ENCODE measurements around the gene B9D1. TPM values are rescaled to one million over a fixed set of nuclear protein-coding genes. Genes with fewer than 3 reads are reported as not detected.

The B9D1 gene
- total RNA-seq, 2 experiments from 2014 or later, result 1.1 to 2.6 TPM

DNA sequence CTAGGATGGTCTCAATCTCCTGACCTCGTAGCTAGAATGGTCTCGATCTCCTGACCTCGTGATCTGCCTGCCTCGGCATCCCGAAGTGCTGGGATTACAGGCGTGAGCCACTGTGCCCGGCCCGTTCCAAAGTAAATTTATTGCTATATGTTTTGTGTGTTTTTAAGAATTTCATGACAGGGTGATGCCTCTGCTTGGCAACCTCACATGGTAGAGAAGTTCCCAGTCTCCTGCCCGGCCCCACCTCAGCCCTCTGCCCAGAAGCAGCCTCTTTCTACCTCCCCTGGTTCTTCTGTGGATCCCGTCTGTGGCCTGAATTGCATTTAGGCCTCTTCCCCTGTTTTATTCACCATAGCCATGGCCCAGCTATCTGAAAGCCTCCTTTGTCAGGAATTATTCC is 55.0 kb downstream of the B9D1 start:
- DNase-seq, result no peak
- Mint-ChIP-seq H3K36me3 (no peaks in the 10 kb centered on the region), H3K4me3 (no peak overlapping the region), H3K27me3 (peaks cover 5% of the 10 kb centered on the region), H3K4me1 (peaks cover 46% of the 10 kb centered on the region), H3K27ac (no peak overlapping the region), H3K9me3 (ENCODE audit: low read depth) (no peaks in the 10 kb centered on the region)
- CTCF ChIA-PET, result interaction anchor here (0.9 to 2.4 kb wide), 2 partner anchors 13 to 17 kb away, joined by 3 to 12 read pairs; no protein-coding TSS in a partner anchor
- no peak for ATAC-seq

DNA sequence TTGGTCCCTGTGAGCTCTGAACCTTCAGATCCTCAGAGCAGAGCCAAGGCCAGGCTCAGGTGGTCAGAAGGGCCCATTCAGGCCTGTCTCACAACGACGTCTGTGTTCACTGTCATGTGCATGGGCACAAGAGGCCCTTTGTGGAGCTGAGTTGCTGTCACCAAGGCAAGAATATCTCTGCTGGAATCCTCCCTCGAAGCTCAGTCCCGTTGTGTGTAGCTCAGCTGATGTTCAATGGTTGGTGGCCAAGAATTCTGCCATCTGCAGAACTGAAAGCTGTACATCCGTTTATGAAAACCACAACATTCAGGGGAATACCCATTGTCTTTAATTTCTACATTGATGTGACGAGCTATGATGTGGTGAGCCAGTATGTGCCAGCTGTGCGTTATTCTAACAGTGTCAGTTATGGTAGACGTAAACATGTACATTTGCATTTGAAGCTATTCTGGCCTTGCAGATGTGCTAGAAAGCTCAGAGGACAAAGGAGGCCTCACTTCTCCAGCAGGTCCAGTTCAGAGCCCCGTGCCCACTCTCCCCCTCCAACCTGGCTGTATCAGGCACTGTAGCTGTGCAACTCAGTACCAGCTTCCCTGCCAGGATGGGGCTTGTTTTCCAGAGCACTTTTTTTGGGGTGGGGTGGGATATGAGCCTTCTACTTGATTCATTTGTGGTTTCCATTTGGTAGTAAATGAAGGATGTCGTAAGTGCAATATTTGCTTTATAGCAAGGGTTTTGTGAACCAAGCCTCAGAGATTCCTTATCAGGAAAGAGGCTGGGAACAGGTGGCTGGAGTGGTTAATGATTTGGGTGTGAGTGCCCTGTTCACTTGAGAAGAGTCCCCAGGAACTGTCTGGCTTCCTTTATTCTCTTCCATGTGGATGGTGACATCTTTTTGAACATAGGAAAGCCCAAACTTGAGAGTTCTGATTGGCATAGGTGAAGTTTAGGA is 56.1 kb downstream of the B9D1 start:
- Mint-ChIP-seq H3K27me3 (peaks cover 5% of the 10 kb centered on the region), H3K36me3 (no peaks in the 10 kb centered on the region), H3K27ac (no peak overlapping the region), H3K9me3 (ENCODE audit: low read depth) (no peaks in the 10 kb centered on the region), H3K4me1 (peaks cover 37% of the 10 kb centered on the region), H3K4me3 (no peak overlapping the region)
- DNase-seq, result peak; percentile 47
- CTCF ChIA-PET, result interaction anchor here (0.6 to 2.4 kb wide), 9 partner anchors 8 to 141 kb away, joined by 3 to 12 read pairs (median 4); partner anchors contain the start of gene B9D1
- ATAC-seq, result peak; percentile 74

DNA sequence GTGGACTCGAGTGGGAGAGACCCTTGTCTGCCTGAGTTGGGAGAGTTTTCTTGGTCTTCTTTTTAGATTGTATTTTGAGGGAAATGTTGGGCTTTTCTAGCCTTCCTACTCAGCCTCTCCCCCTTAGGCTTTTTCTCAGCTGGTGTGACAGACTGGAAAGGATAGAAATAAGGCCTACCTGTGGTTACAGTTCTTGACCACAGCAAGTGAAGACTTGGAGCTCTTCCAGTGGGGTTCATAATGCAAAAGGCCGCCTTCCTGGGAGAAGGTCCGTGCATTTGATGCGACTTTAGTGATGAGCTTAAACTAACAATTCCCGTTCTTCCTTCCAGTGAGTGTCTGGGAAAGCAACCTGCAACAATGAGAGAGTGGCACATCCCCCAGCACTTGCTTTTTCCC is 56.8 kb downstream of the B9D1 start:
- CTCF ChIA-PET, result interaction anchor here (0.6 to 2.4 kb wide), 8 partner anchors 9 to 142 kb away, joined by 3 to 12 read pairs (median 4); partner anchors contain the start of gene B9D1
- H3K4me1 Mint-ChIP-seq, result peaks cover 36% of the 10 kb centered on the region
- peaks cover 5% of the 10 kb centered on the region for H3K27me3 Mint-ChIP-seq
- no peak overlapping the region for H3K4me3 Mint-ChIP-seq
- no peaks in the 10 kb centered on the region for H3K9me3 Mint-ChIP-seq (ENCODE audit: low read depth)
- DNase-seq (no peak), ATAC-seq (no peak)
- no peaks in the 10 kb centered on the region for H3K36me3 Mint-ChIP-seq
- H3K27ac Mint-ChIP-seq, result no peak overlapping the region

DNA sequence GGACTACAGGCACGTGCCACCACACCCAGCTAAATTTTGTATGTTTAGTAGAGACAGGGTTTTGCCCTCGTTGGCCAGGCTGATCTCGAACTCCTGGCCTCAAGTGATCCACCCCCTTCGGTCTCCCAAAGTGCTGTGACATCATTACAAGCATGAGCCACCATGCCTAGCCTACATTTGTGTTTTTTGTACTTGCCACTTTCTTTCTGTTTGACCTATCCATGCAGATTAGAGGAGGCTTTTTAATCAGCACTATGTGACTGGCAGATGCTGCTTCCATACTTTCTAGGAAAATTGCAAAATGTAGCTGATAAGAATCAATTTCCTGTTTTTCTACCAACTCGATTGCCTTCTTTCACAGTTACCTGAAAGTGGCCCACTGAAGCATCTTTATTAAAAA is 57.3 kb downstream of the B9D1 start:
- peak overlapping the region; percentile 12 for H3K27ac Mint-ChIP-seq
- peaks cover 5% of the 10 kb centered on the region for H3K27me3 Mint-ChIP-seq
- CTCF ChIA-PET, result interaction anchor here (1.4 to 2.4 kb wide), 5 partner anchors 10 to 58 kb away, joined by 4 to 12 read pairs (median 5); partner anchors contain the start of gene B9D1
- no peaks in the 10 kb centered on the region for H3K9me3 Mint-ChIP-seq (ENCODE audit: low read depth)
- H3K4me3 Mint-ChIP-seq, result no peak overlapping the region
- no peaks in the 10 kb centered on the region for H3K36me3 Mint-ChIP-seq
- DNase-seq (no peak), ATAC-seq (no peak)
- peaks cover 36% of the 10 kb centered on the region for H3K4me1 Mint-ChIP-seq

DNA sequence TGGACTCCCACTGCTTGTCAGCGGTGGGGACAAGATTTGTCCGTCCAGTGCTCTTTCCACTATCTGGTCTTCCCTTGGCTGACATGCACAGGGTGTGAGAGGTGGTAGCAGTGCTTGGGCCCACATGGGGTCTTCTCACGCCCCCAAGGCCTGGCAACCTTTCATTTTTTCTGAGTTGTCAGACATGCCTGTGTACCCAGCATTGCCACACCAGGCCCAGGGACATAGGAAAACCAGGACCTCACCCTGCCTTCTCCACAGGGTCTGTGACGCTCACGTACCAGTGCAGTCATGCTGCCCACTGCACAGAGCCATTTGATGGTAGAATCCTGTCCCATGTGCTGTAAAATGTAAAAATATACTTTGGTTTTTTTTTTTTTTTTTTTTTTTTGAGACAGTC is 57.8 kb downstream of the B9D1 start:
- H3K4me1 Mint-ChIP-seq, result peaks cover 36% of the 10 kb centered on the region
- CTCF ChIA-PET, result no interaction called here
- no peak for ATAC-seq

DNA sequence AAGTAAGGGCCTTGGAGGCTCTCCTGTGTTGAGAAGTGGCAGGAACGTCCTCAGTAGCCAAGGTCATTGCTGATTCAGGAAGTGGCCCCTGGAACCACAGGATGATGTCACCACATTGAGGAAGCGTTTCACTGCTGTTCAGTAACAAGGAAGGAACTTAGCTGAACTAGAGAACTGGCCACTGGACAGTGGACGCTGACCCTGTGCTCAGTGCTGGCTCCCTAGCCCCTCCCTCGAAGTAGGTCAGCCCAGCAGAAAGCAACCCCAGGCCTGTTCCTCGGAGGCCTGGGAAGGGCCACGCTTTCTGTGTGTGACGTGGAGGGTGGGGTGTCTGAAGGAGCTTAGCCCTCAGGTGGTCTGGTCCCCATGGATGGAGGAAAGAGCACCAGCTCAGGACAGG is 58.3 kb downstream of the B9D1 start:
- CTCF ChIA-PET, result interaction anchor here (0.6 kb wide), 1 partner anchor 242 kb away, joined by 3 read pairs; no protein-coding TSS in a partner anchor

More for the DNA sequence above, 57.8 kb downstream of the B9D1 start:
- DNase-seq, result no peak
- Mint-ChIP-seq H3K27me3 (peaks cover 5% of the 10 kb centered on the region), H3K36me3 (no peaks in the 10 kb centered on the region), H3K27ac (no peak overlapping the region), H3K9me3 (ENCODE audit: low read depth) (no peaks in the 10 kb centered on the region), H3K4me3 (no peak overlapping the region)

DNA sequence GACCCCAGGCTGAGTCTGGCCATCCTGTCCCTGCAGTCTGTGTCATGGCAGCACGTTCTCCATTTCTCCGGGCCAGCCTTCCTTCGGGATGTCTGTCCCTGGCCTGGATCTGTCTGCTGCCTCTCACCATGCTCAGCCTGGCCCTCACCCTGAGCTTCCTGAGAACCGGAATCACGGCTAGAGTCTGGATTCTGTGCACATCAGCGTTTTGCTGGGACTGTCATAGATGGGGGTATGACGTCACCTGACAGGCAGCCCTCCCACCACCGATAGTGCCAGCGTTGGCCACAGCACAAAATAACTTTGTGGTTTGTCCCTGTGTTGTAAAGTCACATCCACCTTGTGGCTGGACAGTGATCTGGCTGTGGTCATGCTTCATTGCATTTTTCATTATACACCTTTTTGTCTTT is 59.2 kb downstream of the B9D1 start:
- no peak for DNase-seq
- Mint-ChIP-seq H3K4me3 (no peak overlapping the region), H3K27me3 (peaks cover 5% of the 10 kb centered on the region), H3K4me1 (peaks cover 36% of the 10 kb centered on the region), H3K27ac (no peak overlapping the region), H3K36me3 (no peaks in the 10 kb centered on the region), H3K9me3 (ENCODE audit: low read depth) (no peaks in the 10 kb centered on the region)
- ATAC-seq, result no peak
- CTCF ChIA-PET, result no interaction called here

More for the DNA sequence above, 58.3 kb downstream of the B9D1 start:
- peak; percentile 58 for DNase-seq
- no peaks in the 10 kb centered on the region for H3K36me3 Mint-ChIP-seq
- H3K27ac Mint-ChIP-seq, result no peak overlapping the region
- H3K27me3 Mint-ChIP-seq, result peaks cover 5% of the 10 kb centered on the region
- H3K9me3 Mint-ChIP-seq (ENCODE audit: low read depth), result no peaks in the 10 kb centered on the region
- peaks cover 36% of the 10 kb centered on the region for H3K4me1 Mint-ChIP-seq
- no peak for ATAC-seq
- no peak overlapping the region for H3K4me3 Mint-ChIP-seq

DNA sequence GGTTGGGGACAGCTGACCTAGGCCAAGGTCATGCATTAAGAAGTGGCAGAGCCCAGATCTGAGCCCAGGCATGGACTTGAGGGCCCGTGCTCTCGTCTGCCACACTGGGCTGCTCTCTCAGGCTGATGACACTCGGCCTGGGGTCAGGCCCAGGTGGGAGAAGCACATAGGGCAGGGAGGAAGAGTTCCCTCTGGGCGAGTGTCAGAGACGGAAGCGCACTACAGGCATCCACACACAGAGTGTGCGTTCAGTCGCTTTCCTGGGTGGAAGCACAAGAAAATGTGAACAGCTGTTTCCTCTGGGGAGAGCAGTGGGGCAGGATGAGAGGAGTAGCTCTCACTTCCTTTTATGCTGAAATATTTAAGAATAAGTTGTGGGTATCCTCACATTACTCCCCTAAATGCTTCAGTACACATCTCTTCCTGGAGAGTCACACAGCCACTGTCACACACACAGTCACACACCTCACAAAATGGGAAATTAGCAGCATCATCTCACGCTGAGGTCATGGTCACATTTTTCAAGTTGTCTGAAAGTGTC is 59.7 kb downstream of the B9D1 start:
- Mint-ChIP-seq H3K36me3 (no peaks in the 10 kb centered on the region), H3K27ac (no peak overlapping the region), H3K4me1 (peaks cover 36% of the 10 kb centered on the region), H3K4me3 (no peak overlapping the region), H3K27me3 (peaks cover 5% of the 10 kb centered on the region), H3K9me3 (ENCODE audit: low read depth) (no peaks in the 10 kb centered on the region)
- ATAC-seq (no peak), DNase-seq (no peak)
- CTCF ChIA-PET, result no interaction called here

DNA sequence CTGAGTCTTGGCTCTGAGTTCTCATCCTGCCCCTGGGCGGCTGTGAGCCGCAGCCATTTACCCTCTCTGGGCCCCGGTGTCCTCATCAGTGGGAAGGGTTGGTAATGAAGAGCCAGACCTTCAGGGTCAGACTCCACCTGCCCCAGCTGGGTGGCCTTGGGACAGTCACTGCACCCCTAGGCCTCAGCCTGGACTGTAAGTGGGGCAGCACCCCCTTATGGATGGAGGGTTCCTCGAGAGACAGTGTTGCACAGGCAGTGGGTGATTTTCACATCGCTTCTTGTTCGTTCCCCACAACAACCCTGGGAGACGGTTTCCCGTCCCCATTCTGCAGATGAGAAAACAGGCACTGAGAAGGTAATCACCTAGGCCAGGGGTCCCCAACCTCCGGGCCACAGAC is 60.5 kb downstream of the B9D1 start:
- Mint-ChIP-seq H3K36me3 (no peaks in the 10 kb centered on the region), H3K4me1 (peaks cover 36% of the 10 kb centered on the region), H3K27ac (no peak overlapping the region), H3K4me3 (no peak overlapping the region), H3K9me3 (ENCODE audit: low read depth) (no peaks in the 10 kb centered on the region), H3K27me3 (peaks cover 2% of the 10 kb centered on the region)
- DNase-seq (no peak), ATAC-seq (no peak)
- CTCF ChIA-PET, result no interaction called here

DNA sequence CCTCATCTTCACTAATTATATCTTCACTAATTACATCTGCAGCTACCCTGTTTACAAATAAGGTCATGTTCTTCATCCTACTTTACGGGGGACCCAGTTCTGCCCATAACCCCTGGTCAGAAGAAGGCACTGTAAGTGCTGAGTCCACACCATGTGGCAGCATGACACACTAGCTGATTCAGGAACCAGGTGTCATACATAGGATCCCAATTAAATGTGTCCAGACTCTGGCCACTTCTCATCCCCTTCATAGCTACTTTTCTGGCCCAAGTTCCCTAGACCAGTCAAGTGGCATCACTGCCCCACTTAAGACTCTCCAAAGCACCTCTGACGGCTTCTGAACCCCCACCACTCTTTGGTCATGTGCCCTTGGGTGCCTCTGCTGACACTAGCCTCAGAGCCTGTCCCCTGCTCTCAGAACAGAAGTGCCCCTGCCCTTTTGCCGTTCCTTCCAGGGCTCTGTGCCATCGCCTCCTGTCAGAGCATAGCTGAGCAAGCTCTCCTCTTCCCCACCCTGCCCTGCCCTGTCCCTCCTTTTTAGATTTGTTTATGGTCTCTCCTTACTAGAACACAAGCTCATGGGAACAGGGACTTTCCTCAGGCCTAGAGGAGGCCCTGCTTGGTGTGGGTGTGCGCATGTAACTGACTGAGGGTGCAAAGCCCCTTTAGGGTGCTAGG is 61.1 kb downstream of the B9D1 start:
- Mint-ChIP-seq H3K4me1 (peaks cover 31% of the 10 kb centered on the region), H3K9me3 (ENCODE audit: low read depth) (no peaks in the 10 kb centered on the region), H3K36me3 (no peaks in the 10 kb centered on the region), H3K27ac (no peak overlapping the region), H3K27me3 (no peaks in the 10 kb centered on the region), H3K4me3 (no peak overlapping the region)
- ATAC-seq (no peak), DNase-seq (no peak)
- CTCF ChIA-PET, result no interaction called here

DNA sequence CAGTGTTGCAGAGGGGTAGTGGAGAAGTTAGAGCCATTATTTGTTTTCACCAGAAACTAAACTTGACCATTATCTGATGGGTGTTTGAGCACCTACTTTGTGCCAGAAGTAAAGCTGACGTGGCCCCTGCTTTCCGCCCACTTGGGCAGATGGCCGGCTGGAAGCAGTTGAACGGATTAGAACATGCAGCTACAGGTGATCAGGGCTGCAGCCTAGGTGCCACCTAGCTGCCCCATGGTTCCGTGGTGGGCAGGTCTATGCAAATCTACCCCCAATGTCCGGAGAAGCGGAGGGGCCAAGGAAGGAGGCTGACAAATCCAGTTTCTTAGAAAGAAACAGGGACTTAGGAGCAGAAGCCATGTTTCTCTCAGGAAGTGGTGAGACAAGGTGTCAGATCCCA is 62.7 kb downstream of the B9D1 start:
- ATAC-seq (no peak), DNase-seq (no peak)
- H3K36me3 Mint-ChIP-seq, result no peaks in the 10 kb centered on the region
- no peaks in the 10 kb centered on the region for H3K9me3 Mint-ChIP-seq (ENCODE audit: low read depth)
- H3K4me1 Mint-ChIP-seq, result peaks cover 16% of the 10 kb centered on the region
- no peaks in the 10 kb centered on the region for H3K27me3 Mint-ChIP-seq
- no peak overlapping the region for H3K27ac Mint-ChIP-seq
- H3K4me3 Mint-ChIP-seq, result no peak overlapping the region
- CTCF ChIA-PET, result interaction anchor here (1.4 kb wide), 1 partner anchor 10 kb away, joined by 4 read pairs; no protein-coding TSS in a partner anchor

DNA sequence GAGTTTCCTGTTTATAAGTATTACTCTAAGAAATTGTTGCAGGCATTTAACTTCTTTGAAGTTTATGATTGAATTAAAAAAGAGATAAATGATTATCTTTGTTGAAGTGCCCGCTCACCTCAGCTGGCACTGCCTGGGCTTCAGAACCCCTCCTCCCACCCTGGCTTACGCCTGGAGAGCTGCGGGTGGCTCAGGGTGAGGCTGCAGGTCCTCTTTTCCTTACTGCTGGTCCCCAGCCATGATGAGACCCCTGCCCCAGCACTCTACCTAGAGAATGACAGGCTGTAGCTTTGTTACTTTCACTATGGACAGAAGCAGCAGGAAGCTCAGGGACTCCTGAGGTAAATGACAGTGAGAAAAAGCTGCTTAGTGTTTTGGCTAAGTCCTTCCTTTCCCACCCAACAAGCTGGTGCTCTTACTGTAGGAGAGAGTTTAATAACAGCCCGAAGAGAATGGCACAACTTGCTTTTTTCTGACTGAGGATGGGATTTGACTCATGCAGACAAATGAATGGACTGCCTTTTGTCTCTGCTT is 63.2 kb downstream of the B9D1 start:
- DNase-seq, result no peak
- CTCF ChIA-PET, result interaction anchor here (1.4 kb wide), 1 partner anchor 10 kb away, joined by 4 read pairs; no protein-coding TSS in a partner anchor
- Mint-ChIP-seq H3K27me3 (no peaks in the 10 kb centered on the region), H3K27ac (no peak overlapping the region), H3K9me3 (ENCODE audit: low read depth) (no peaks in the 10 kb centered on the region), H3K4me3 (no peak overlapping the region), H3K4me1 (peaks cover 11% of the 10 kb centered on the region), H3K36me3 (no peaks in the 10 kb centered on the region)
- ATAC-seq, result no peak
